Measurements from ENCODE around the gene TIGD7. TPM values are rescaled to one million over a fixed set of nuclear protein-coding genes. Genes with fewer than 3 reads are reported as not detected.
A peak's percentile ranks its signal among the peaks of the same experiment; 100 is the strongest.

TIGD7 gene, protein sequence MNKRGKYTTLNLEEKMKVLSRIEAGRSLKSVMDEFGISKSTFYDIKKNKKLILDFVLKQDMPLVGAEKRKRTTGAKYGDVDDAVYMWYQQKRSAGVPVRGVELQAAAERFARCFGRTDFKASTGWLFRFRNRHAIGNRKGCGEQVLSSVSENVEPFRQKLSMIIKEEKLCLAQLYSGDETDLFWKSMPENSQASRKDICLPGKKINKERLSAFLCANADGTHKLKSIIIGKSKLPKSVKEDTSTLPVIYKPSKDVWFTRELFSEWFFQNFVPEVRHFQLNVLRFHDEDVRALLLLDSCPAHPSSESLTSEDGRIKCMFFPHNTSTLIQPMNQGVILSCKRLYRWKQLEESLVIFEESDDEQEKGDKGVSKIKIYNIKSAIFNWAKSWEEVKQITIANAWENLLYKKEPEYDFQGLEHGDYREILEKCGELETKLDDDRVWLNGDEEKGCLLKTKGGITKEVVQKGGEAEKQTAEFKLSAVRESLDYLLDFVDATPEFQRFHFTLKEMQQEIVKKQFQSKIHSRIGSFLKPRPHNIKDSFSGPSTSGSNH
- total RNA-seq, result 1 to 10 TPM; 2.6 to 4.6 TPM

DNA sequence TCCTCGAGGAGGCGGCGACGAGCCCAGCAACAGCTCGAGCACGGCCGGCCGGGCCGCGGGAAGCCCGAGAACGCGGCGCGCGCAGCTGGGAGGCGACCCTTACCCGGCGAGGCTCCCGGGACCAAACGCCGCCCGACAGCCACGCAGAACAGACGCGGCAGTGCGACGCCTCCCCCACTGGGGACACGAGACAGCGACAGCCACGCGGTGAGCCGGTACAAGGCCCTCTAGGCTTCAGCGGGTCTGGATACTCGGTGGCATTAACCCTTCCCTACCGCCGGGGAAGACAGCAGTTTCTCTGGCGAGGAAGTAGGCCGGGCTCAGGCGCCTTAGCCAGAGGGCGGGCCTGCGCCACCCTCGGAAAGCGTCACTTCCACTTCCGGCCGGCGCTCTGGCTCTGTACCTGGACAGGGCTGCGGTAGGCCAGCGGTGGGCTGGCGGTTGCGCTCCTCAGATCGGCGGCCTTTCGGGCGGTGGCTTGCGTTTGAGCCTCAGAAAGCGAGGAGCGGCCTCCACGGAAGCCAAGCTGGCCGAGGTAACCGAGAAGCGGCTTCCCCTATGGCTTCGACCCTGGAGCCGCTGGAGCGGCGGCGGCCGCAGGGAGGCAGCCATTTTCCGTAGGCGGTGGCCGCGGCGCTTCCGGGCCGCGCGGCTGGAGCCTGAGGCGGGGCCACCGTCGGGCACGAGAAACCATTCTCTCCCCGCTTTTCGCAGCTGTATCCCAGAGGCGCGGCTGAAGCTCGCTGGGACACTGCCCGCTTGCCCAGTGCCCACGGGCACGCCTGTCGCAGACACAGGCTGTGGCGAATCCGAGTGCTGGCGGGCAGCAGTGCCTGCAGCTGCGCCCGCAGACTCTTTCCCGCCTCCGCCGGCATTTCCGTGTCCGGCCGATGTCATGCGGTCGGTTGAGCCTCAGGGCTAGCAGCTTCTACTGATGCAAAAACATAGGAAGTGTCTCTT, at the start of gene TIGD7, which contains the start of gene ZNF75A:
Gene TIGD7, minus strand, starts transcription at position 322 of the 960 bp plus-strand sequence. CDS start 4,816 bp downstream, outside the sequence.
Gene ZNF75A, plus strand, starts transcription at position 389 of the 960 bp plus-strand sequence. CDS start 2,932 bp downstream, outside the sequence.
- peak; percentile 77 to 92 (median 90) for TF ChIP-seq POLR2A (IDR thresholded peaks at IDR 0.05)
- TF ChIP-seq, protein P1, sequence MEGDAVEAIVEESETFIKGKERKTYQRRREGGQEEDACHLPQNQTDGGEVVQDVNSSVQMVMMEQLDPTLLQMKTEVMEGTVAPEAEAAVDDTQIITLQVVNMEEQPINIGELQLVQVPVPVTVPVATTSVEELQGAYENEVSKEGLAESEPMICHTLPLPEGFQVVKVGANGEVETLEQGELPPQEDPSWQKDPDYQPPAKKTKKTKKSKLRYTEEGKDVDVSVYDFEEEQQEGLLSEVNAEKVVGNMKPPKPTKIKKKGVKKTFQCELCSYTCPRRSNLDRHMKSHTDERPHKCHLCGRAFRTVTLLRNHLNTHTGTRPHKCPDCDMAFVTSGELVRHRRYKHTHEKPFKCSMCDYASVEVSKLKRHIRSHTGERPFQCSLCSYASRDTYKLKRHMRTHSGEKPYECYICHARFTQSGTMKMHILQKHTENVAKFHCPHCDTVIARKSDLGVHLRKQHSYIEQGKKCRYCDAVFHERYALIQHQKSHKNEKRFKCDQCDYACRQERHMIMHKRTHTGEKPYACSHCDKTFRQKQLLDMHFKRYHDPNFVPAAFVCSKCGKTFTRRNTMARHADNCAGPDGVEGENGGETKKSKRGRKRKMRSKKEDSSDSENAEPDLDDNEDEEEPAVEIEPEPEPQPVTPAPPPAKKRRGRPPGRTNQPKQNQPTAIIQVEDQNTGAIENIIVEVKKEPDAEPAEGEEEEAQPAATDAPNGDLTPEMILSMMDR (IDR thresholded peaks at IDR 0.05), result peak in 3 of 7 experiments; percentile 14 to 21 (median 18)
- Histone ChIP-seq H3K4me1 (peaks cover 18% of the 10 kb centered on the region), H3K4me3 (peak within 1 kb of the TSS; percentile 57 to 64), H3K27ac (peak within 1 kb of the TSS; percentile 64 to 94 (median 82)), H3K36me3 (replicated peaks in 1 of 2; ENCODE audit: insufficient read depth in 1 of 2, low read depth in 2 of 2) (peaks cover 3 to 10% of the 10 kb centered on the region in 2 donors), H3K9me3 (peaks cover 0 to 49% (median 2%) of the 10 kb centered on the region in 3 donors), H3K27me3 (no peaks in the 10 kb centered on the region)
- DNase-seq, result peak; percentile 78 to 85 (median 80)
- intact Hi-C loops (cut with DNase I), result no loop called here
- 1% methylated on average over 102 of the region's 103 CpGs; no CpG with 5 or more reads in 1 of the 2 donors for WGBS, 2 donors
- ATAC-seq, result peak; percentile 95

DNA sequence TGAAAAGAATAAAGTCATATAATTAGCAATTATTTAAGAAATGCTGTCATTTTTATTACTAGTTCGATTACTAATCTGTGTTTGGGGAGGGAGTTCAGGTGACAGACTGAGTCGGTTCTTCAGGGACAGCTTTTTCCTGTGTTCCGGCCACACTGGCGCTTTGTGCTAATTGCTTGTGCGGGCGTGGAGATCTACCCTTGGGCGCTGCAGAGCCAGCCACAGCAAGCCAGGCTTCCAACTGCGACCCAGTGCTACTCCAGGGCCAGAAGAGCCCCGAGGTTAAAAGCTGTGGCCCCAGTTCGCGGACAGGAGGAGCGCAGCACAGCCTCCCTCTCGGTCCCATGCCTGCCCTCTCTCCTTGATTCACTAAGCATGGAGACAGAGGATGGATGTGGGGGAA, 43.9 kb upstream of the TIGD7 start:
- no peaks in the 10 kb centered on the region for H3K27me3 ChIP-seq
- H3K27ac ChIP-seq, result no peak overlapping the region
- no peaks in the 10 kb centered on the region for H3K36me3 ChIP-seq (replicated peaks in 1 of 2; ENCODE audit: insufficient read depth in 1 of 2, low read depth in 2 of 2)
- TF ChIP-seq, protein P1 (IDR thresholded peaks at IDR 0.05), result no peak
- TF ChIP-seq POLR2A (IDR thresholded peaks at IDR 0.05), result no peak
- 57 to 58% methylated on average over 10 to 13 of the region's 13 CpGs for WGBS, 2 donors
- ATAC-seq (no peak), DNase-seq (no peak)
- no peaks in the 10 kb centered on the region for H3K9me3 ChIP-seq
- intact Hi-C loops (cut with DNase I), result no loop called here
- peaks cover 17% of the 10 kb centered on the region for H3K4me1 ChIP-seq
- H3K4me3 ChIP-seq, result no peak overlapping the region

DNA sequence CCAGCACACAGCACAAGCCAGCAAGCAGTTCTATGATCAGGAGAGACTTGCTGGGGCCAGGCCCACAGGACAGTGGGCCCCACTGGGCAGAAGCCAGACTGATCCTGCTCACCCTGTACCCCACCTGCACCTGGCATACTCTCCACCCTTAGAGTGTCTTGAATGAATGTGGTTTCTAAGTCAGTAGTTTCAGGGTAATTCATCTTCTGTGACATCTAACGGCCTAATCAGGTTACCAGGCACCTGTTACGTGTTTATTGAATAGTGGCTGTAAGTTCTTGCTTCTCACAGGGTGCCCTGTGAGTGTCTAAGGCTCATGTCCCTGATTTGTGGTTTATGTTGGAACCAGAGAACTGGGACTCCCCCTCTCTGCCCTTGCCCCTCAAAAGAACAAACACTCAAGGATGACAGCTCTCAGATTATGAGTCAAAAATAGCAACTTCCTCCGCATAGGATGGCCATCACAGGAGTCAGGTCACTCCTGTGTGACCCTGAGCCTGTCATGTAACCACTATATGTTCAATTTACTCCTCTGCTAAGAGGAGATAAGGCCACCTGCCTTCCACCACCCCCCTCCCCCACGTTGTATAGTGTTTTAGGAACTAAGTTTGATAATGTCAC, 43.4 kb upstream of the TIGD7 start:
- Histone ChIP-seq H3K4me3 (no peak overlapping the region), H3K4me1 (peaks cover 17% of the 10 kb centered on the region), H3K9me3 (no peaks in the 10 kb centered on the region), H3K27ac (no peak overlapping the region), H3K36me3 (replicated peaks in 1 of 2; ENCODE audit: insufficient read depth in 1 of 2, low read depth in 2 of 2) (no peaks in the 10 kb centered on the region), H3K27me3 (no peaks in the 10 kb centered on the region)
- 17 to 18% methylated on average over 4 of the region's 4 CpGs for WGBS, 2 donors
- ATAC-seq, result no peak
- intact Hi-C loops (cut with DNase I), result no loop called here
- DNase-seq, result no peak
- TF ChIP-seq POLR2A (IDR thresholded peaks at IDR 0.05), result no peak
- TF ChIP-seq, protein P1 (IDR thresholded peaks at IDR 0.05), result no peak

DNA sequence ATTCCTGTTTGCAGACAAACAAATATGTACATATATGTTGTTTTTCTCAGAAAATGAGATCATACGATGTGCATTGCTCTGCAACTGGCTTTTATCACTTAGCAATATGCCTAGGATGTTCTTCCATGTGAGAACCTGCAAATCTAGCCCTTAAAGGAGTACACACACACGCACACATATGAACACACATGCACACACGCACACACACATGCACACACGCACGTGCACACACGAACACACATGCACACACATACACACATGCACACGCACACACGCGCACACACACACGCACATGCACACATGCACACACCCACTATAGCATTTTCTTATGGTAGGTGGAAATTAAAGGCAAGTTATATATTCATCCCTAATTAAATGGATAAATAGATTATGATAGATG, 42.4 kb upstream of the TIGD7 start:
- Histone ChIP-seq H3K4me1 (peaks cover 17% of the 10 kb centered on the region), H3K9me3 (no peaks in the 10 kb centered on the region), H3K27ac (no peak overlapping the region), H3K36me3 (replicated peaks in 1 of 2; ENCODE audit: insufficient read depth in 1 of 2, low read depth in 2 of 2) (no peaks in the 10 kb centered on the region), H3K4me3 (no peak overlapping the region), H3K27me3 (no peaks in the 10 kb centered on the region)
- 47 to 71% methylated on average over 10 of the region's 10 CpGs for WGBS, 2 donors
- ATAC-seq (no peak), DNase-seq (no peak)
- TF ChIP-seq, protein P1 (IDR thresholded peaks at IDR 0.05), result no peak
- TF ChIP-seq POLR2A (IDR thresholded peaks at IDR 0.05), result no peak
- intact Hi-C loops (cut with DNase I), result no loop called here

All from body of pancreas (tissue), 4 donors.